ENCODE results near the gene HLA-DOB.

DNA sequence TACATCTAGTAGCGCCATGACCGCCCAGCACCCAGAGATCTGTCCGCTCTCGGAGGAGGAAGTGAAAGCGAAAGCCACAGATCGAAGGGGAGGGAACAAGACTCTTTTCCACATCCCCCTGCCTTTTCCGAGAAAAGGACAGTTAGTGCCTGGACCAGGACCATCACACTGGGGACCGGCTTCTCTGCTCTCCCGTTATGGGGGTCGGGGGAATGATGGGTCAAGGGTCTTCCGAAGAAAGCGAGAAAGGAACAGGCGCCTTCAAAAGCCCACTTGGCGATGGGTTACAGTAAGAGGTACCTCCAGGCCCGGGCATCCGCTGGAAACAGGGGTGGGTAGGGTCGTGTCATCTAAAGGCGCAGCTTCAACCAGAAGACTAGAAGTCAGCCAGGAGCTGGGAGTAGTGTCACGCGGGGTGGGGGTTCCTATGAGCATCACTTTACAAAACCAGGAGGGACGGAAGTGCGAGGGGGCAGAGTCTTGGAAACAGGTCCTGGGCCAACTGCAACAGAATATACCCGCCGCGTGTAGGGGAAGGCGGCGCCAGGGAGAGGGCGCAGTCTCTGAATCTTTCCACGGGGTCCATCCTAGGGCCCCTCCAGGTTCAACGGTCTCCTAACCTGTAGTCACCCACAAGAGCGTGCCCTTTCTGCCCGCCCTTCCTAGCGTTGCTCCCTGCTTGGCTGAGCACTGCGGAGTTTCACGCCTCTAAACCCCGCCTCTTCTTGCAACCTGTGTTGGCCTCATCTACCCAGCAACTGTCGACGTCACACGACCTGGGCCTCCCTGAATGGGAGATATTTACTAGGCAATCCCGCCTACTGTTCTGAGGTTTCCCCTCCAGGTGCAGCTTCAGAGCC lies 27.4 kb upstream of the HLA-DOB start, which contains the start of gene PSMB8:
- TF ChIP-seq CTCF (IDR thresholded peaks at IDR 0.05; ENCODE audit: insufficient read depth, low read length, poor library complexity, severe bottlenecking) = no peak
- TF ChIP-seq EZH2phosphoT487 (conservative IDR thresholded peaks at IDR 0.05; ENCODE audit: low read length) = no peak

All from SU-DHL-6 (cell line).